ENCODE results near the gene CTNS. TPM values are rescaled to one million over a fixed set of nuclear protein-coding genes. Genes with fewer than 3 reads are reported as not detected.
"Not testable (repeated sequence)": the region's sequence is repeated elsewhere in the genome, so short reads cannot be mapped to it uniquely, and the experiment has no call there.

CTNS gene
- total RNA-seq, 1 donor from 2014 or later: 12.8 TPM

DNA sequence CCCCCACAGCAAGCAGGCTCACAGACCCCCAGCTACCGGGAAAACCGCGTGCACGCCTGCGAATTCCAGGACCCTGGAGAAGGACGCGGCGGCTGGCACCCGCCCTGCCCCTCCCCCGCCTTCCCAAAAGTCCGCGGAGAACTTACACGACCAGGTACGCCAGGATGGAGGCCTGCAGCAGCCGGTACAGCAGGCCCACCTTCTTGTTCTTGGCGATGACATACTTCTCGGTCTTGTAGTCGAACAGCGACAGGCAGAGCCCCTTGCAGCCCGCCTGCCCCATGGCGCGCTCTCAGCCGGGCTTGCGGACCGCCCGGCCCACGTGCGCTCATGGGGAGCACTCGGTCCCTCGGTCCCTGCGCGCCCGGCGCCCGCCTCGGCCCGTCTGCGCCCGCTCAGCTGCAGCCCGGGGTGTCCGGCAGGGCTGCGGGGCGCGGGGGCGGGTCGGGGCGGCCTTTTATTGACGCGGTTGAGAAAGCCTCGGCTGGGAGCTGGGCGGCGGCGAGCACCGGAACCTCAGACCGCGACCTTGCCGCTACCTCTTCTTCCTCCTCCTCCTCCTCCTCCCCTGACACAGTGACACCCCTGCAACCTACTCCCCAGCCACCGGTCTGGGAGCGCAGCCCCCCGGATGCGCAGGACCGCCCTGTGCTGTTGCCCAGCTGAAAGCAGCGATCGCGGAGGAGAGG is 59.3 kb downstream of the CTNS start, which contains the start of gene P2RX5:
Gene P2RX5, minus strand, starts transcription at position 433 of the 689 bp plus-strand sequence. Its CDS starts 150 bp downstream, at position 283.
- ATAC-seq (ENCODE audit: low read depth): peak; percentile 58
- ChIA-PET POLR2A (interaction anchor here (0.6 to 6.5 kb wide), 19 partner anchors 12 to 1253 kb away, joined by 3 to 315 read pairs (median 7); partner anchors contain the start of genes CTNS, EMC6, HASPIN and SHPK), CTCF (interaction anchor here (0.8 to 2.6 kb wide), 13 partner anchors 11 to 132 kb away, joined by 3 to 22 read pairs (median 6); partner anchors contain the start of gene HASPIN)
- TF ChIP-seq, protein P1, sequence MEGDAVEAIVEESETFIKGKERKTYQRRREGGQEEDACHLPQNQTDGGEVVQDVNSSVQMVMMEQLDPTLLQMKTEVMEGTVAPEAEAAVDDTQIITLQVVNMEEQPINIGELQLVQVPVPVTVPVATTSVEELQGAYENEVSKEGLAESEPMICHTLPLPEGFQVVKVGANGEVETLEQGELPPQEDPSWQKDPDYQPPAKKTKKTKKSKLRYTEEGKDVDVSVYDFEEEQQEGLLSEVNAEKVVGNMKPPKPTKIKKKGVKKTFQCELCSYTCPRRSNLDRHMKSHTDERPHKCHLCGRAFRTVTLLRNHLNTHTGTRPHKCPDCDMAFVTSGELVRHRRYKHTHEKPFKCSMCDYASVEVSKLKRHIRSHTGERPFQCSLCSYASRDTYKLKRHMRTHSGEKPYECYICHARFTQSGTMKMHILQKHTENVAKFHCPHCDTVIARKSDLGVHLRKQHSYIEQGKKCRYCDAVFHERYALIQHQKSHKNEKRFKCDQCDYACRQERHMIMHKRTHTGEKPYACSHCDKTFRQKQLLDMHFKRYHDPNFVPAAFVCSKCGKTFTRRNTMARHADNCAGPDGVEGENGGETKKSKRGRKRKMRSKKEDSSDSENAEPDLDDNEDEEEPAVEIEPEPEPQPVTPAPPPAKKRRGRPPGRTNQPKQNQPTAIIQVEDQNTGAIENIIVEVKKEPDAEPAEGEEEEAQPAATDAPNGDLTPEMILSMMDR (IDR thresholded peaks at IDR 0.05): no peak
- Mint-ChIP-seq H3K9me3 (no peaks in the 10 kb centered on the region), H3K27me3 (no peaks in the 10 kb centered on the region), H3K36me3 (ENCODE audit: low read depth) (peaks cover 30% of the 10 kb centered on the region), H3K4me1 (peaks cover 77% of the 10 kb centered on the region), H3K4me3 (peak within 1 kb of the TSS; percentile 99), H3K27ac (peak within 1 kb of the TSS; percentile 97)
- intact Hi-C loops (cut with micrococcal nuclease): loop anchor here (1.0 to 5.0 kb wide), 2 partner anchors 27 to 216 kb away; partner anchors contain the start of gene HASPIN
- peak; percentile 66 for DNase-seq

DNA sequence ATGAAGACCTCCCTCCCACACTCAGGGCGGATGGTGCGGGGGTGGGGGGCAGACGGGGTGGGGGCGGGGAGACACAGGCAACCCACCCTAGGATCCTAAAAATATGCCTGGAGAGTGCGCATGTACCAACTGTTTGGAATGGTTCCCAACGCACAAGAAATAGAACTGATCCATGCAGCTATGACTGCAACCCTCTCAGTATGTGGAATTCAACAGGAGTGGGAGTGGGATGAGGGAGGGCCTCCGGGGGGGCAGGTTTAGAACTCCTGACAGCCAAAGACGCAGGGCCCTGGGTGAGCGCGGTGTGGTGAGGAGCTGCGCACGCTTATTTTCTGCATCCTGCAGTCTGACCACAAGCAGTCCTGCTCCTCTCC is 60.5 kb downstream of the CTNS start:
- TF ChIP-seq, protein P1 (IDR thresholded peaks at IDR 0.05): no peak
- CTCF ChIA-PET: interaction anchor here (1.2 to 2.4 kb wide), 5 partner anchors 14 to 41 kb away, joined by 6 to 22 read pairs (median 8); no protein-coding TSS in a partner anchor
- no peak for ATAC-seq (ENCODE audit: low read depth)
- Mint-ChIP-seq H3K36me3 (ENCODE audit: low read depth) (peaks cover 22% of the 10 kb centered on the region), H3K4me3 (peak overlapping the region; percentile 99), H3K9me3 (no peaks in the 10 kb centered on the region), H3K27ac (peak overlapping the region; percentile 97), H3K27me3 (no peaks in the 10 kb centered on the region), H3K4me1 (peaks cover 77% of the 10 kb centered on the region)
- POLR2A ChIA-PET: interaction anchor here (1.2 to 6.5 kb wide), 10 partner anchors 9 to 208 kb away, joined by 3 to 315 read pairs (median 14); partner anchors contain the start of genes CTNS, HASPIN and SHPK
- DNase-seq: no peak
- intact Hi-C loops (cut with micrococcal nuclease): loop anchor here (5.0 kb wide), 1 partner anchor 215 kb away; no protein-coding TSS in a partner anchor

DNA sequence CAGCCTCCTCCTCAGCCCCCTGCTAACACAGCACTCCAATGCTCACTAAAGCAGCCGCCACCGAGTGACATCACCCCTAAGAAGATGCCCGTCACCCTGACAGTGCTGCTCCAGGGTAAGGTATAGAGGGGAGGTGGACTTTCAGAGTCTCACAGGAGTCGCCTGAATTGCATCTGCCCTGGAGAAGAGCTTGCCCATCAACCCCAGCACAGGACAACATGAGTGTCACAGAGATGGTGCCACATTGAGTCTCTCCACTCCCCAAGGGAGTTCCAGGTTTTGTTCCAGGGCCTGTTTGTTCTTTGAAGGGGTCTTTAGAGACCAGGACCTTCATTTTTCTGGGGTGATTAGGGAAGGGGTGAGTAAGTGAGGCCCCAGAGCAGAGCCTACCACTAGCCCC is 61.6 kb downstream of the CTNS start:
- DNase-seq (no peak), ATAC-seq (ENCODE audit: low read depth) (no peak)
- H3K9me3 Mint-ChIP-seq: peaks cover 2% of the 10 kb centered on the region
- CTCF ChIA-PET: no interaction called here
- POLR2A ChIA-PET: interaction anchor here (3.9 to 6.5 kb wide), 3 partner anchors 11 to 28 kb away, joined by 44 to 315 read pairs (median 112); partner anchors contain the start of gene HASPIN
- intact Hi-C loops (cut with micrococcal nuclease): loop anchor here (5.0 kb wide), 1 partner anchor 214 kb away; no protein-coding TSS in a partner anchor
- no peaks in the 10 kb centered on the region for H3K27me3 Mint-ChIP-seq
- peaks cover 77% of the 10 kb centered on the region for H3K4me1 Mint-ChIP-seq
- H3K27ac Mint-ChIP-seq: peak overlapping the region; percentile 65
- no peak overlapping the region for H3K4me3 Mint-ChIP-seq
- H3K36me3 Mint-ChIP-seq (ENCODE audit: low read depth): peaks cover 24% of the 10 kb centered on the region
- TF ChIP-seq, protein P1 (IDR thresholded peaks at IDR 0.05): no peak

DNA sequence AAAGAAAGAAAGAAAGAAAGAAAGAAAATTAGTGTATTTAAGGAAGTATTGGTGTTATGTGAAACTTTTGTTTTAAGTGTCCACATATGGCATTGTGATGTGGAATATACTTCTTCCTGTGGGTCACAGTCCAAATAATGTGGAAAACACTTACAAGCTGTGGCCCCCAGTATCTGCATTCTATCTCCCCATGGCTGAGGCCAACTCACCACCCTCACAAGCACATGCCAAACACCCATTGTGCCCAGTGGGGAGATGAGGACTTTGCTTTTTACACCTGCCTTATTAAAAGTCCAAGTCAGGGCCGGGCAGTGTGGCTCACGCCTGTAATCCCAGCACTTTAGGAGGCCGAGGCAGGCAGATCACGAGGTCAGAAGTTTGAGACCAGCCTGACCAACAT is 63.4 kb downstream of the CTNS start:
- CTCF ChIA-PET: no interaction called here
- Mint-ChIP-seq H3K27me3 (no peaks in the 10 kb centered on the region), H3K36me3 (ENCODE audit: low read depth) (peaks cover 13% of the 10 kb centered on the region), H3K4me3 (no peak overlapping the region), H3K4me1 (peaks cover 71% of the 10 kb centered on the region), H3K9me3 (peaks cover 2% of the 10 kb centered on the region), H3K27ac (no peak overlapping the region)
- intact Hi-C loops (cut with micrococcal nuclease): loop anchor here (5.0 kb wide), 1 partner anchor 212 kb away; no protein-coding TSS in a partner anchor
- POLR2A ChIA-PET: interaction anchor here (0.6 to 2.7 kb wide), 3 partner anchors 11 to 144 kb away, joined by 5 to 19 read pairs (median 12); no protein-coding TSS in a partner anchor
- DNase-seq (no peak), ATAC-seq (ENCODE audit: low read depth) (no peak)
- TF ChIP-seq, protein P1 (IDR thresholded peaks at IDR 0.05): no peak

DNA sequence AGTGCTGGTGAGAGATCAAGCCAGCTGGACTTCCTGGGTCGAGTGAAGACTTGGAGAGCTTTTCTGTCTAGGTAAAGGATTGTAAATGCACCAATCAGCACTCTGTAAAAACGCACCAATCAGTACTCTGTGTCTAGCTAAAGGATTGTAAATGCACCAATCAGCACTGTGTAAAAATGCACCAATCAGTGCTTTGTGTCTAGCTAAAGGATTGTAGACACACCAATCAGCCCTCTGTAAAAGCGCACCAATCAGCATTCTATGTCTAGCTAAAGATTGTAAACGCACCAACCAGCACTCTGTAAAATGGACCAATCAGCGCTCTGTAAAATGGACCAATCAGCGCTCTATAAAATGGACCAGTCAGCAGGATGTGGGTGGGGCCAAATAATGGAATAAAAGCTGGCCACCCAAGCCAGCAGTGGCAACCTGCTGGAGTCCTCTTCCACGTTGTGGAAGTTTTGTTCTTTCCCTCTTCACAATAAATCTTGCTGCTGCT is 65.5 kb downstream of the CTNS start:
- intact Hi-C loops (cut with micrococcal nuclease); DNase-seq; ATAC-seq (ENCODE audit: low read depth); H3K4me3 Mint-ChIP-seq; H3K9me3 Mint-ChIP-seq; H3K36me3 Mint-ChIP-seq (ENCODE audit: low read depth); H3K27me3 Mint-ChIP-seq: not testable (repeated sequence)
- CTCF ChIA-PET: interaction anchor here (1.2 to 2.1 kb wide), 3 partner anchors 10 to 35 kb away, joined by 3 to 6 read pairs (median 4); no protein-coding TSS in a partner anchor
- H3K4me1 Mint-ChIP-seq: peaks cover 73% of the 10 kb centered on the region
- POLR2A ChIA-PET: interaction anchor here (0.6 to 2.7 kb wide), 3 partner anchors 9 to 700 kb away, joined by 7 to 19 read pairs (median 10); no protein-coding TSS in a partner anchor
- peak overlapping the region; percentile 4 for H3K27ac Mint-ChIP-seq
